Daoy (cell line): ENCODE measurements around the gene GRID1. TPM values are rescaled to one million over a fixed set of nuclear protein-coding genes. Genes with fewer than 3 reads are reported as not detected.
"Not testable (repeated sequence)": the region's sequence is repeated elsewhere in the genome, so short reads cannot be mapped to it uniquely, and the experiment has no call there.

Experiments
- DNase-seq: peaks from one replicate; pipeline ENCODE4 v3.0.0-alpha.2; 2015; ENCODE audit warnings: low read depth
- total RNA-seq: library from RNA; depleted of rRNA; stranded (reverse); fragments of >200 nt; shearing (Covaris generic); gene quantifications from 2 replicates; pipeline ENCODE4 v1.2.3, GENCODE V29; 2014

GRID1 gene
- total RNA-seq, 1 experiment from 2014 or later, result not detected

DNA sequence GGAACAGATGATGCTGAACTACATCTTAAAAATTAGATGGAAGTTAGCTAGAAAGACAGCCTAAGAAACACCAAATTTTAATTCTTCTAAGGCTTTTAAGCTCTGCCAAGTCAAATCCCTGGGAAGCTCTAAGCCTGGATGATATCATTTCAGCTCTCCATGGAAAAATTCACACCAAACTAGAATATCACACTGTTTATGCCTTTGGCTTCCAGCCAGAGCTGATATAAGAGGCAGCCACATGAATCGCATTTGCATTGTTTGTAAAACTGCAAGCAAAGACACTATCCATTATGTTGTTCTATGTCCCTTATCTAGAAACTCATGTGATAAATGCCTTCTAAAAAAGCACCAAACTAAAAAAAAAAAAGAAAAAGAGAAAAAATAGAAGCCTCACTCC lies 430.4 kb downstream of the GRID1 start:
- DNase-seq, result no peak

DNA sequence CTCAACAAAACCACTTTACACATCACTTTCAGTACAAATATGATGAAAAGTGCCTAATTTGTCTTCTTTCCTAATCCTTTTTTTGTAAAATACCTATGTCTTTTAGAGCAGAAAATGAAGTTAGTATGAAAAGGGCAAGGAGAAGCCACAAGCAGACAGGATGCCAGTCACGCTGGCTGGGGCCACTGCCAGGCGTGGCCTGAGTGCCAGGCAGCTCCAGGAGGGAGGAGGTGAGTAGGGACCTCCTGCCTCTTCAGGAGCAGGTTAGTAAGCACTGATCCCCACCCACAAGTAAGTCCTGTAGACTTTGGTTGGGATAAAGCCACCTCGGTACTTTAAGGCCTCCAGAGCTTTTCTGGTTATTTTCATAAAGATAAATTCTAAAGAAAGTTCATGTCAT lies 432.0 kb downstream of the GRID1 start:
- DNase-seq, result no peak

DNA sequence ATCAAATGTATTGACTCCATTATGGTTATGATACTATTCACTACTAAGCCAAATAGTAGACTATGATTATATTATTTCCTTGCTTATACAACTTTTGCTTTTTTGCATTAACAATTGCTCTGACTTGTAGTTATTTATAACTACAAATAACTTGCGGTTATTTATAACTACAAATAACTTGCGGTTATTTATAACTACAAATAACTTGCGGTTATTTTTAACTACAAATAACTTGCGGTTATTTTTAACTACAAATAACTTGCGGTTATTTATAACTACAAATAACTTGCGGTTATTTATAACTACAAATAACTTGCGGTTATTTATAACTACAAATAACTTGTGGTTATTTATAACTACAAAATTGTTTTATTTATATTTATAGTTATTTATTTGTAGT lies 436.6 kb downstream of the GRID1 start:
- DNase-seq, result not testable (repeated sequence)

DNA sequence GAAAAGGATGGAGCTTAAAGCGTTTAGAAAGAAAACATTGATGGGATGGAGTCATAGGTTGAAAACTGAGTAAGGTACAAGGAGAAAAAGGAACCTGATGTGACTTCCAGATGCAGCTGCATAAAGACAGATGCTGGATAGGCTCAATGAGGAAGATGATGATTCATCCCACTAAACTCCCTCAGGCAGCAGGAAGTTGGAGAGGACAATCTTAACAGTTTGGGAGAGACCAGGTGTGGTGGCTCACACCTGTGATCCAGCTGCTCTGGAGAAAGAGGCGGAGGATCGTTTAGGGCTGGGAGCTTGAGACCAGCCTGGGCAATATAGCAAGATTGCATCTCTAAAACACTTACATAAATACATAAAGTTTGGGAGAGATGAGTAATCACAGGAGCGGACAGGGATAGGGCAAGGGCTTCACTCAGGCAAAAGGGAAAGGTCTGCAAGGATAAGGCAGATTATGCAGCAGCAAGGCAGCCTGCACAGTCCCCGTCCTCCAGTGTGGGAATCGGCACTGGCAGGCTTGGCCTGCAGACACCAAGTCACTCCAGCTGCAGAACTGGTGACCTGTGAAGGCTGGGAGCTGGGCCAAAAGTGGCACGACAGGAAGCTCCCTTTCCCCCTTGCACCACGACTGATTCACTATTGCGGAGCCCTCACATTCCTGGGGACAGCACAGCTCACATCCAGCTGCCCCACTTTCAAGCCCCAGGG lies 438.5 kb downstream of the GRID1 start:
- DNase-seq, result no peak

DNA sequence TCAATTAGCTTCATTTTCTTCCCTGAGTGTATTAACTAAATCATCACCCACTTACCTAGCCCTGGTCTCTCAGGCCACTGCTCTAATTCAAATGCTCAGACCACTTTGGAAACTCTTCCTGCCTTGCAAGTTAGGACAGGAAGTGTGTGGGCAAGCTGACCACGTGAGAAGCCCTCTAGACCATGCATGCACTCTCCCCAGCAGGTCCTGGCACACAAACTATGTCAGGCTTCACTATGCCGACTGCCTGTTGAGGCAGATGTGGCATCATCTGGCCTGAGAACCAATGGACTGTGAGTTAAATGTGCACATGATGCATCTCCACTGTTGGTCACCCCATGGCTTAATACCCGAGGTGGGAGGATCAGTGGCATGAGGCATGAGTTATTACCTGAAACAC lies 439.6 kb downstream of the GRID1 start:
- DNase-seq, result no peak

DNA sequence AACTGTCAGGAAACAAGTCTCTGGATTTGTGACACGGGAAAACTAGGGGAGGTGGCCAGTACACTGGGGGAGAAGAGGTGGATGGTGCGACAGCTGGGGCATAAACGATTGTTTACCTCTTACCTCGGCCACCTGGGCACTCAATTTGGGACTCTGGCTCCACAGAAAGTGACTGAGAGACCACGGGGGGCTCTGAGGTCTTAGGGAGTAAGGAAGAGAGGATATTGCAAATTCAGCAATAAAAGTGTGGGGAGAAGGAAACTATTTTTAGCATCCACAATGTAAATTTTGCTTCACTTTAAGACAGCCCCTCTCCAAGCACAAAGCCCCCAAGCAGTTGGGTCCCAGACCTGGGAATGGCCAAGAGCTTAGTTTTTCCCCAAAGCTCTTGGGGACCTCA lies 440.5 kb downstream of the GRID1 start:
- DNase-seq, result no peak

DNA sequence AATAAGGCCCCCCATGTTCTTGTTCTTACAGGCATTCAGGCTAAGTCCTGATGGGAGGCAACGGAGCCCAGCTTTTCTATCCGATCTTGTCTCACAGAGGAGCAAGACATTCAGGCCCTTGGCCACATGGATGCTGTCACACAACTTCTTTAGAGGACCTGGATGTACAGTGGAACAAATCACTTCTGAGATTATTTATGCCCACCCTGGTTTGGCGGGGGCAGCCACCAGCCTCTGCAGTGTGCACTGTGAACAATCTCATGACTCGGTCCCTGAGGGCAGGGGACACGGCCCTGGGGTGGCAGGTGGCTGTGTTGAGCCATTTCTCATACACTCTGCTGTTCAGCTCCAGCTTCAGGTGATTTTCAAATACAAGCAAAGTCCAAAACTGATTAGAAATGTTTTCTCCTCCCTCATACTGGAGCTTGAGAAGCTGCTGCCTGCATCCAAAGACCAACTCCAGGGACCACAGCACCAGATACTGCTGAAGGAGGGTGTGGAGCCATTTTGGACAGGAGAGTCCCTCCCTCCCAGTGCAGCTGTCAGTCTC lies 441.3 kb downstream of the GRID1 start:
- no peak for DNase-seq

DNA sequence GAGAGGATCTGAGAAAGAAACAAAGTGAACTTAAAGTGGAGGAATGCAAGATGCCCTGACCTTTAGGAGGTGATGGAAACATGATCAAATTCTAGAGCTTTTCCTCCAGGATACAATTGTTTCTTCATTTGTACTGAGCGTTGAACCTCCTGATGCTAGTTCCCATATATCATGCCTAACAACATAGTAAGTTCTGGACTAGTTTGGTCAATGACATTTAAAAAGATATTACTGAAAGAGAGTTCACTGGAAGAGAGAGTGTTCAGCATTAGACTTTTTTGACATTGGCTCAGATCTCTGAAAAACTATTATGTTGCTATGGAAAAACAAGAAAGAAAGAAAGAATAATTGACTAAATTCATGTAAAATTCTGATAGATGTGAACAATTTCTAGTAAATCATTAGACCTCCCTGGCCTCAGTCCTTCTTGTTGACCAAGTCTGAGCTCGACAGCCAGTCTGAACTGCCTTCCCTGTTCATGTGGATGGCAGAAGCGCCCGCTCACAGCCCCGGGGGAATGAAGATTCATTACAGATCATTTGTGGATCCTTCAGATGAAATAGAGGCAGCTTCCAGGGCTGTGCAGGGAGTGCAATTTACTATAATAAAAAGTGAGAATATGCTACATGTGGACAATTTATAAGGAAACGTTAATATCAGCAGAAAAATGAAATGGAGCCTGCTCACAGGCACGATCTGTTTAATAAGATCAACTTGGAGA lies 442.1 kb downstream of the GRID1 start:
- DNase-seq, result no peak

DNA sequence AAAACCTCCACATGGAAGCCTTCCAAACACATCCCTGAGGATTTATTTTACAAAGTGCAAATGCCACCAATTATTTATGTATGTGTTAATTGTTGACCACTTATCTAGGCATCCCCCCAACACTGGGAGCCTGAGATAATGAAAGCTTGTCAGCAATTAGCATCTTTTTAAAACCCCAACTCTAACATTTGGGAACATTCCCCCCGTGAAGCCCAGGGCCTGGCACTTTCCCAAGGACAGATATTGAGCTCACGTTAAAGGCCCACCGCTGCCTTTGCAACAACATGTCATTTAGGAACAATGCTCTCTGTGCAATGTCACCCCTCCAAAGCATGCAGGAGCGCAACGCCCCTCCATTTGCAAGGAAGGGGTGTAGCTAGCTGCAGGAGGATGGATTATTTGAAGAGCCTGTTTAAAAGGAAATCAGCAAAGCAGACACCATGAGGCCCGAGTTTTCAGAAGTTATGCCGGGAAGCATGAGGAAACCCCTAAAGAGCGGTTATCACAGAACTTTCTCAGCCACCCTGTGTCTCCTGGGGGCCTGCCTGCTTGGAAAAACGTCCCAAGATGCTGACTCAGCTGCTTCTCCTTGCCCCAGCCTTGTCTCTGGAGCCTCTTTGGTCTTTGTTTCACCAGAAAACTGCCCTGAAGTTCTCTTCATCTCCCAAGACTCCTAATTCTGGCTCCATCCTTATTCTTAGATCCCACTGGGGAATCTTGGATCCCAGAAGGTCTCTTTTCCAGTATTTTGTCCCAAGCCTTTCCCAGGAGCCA lies 444.1 kb downstream of the GRID1 start:
- DNase-seq, result no peak

DNA sequence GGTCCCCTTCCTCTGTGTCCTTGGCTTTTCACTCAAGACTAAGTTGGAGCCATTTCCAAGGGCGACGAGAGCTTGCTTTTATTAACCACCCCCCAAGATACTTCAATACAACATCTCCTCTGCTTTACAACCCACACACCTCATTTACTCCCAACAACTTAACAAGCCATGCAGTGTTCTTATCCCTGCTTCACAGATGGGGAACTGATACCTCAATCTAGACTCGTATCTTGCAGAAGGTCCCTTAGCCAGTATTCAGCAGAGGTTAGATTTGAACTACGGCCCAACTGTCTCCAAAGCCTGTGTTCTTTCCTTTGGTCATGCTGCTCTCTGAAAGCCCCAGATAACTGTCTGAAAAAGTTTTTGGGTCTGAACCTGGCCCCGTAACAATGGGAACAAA lies 444.8 kb downstream of the GRID1 start:
- no peak for DNase-seq

DNA sequence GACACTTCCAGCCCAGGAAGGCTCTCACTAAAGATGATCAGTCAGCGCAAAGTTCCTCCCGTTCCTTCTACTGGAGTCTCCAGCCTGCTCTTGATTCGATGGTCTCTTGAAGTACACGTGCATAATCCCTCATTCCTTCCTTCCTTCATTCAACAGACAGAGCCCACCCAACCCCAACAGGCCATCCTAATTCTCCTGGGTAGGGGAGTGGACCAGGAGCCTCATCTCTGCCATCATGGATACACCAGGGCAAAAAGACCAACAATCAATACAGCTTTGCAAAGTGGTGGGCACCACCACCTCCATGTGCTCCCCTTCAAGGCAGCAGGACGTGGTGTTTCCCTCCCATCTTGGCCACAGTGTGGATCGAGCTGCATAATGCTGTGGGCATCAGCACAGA lies 446.3 kb downstream of the GRID1 start:
- DNase-seq, result no peak

DNA sequence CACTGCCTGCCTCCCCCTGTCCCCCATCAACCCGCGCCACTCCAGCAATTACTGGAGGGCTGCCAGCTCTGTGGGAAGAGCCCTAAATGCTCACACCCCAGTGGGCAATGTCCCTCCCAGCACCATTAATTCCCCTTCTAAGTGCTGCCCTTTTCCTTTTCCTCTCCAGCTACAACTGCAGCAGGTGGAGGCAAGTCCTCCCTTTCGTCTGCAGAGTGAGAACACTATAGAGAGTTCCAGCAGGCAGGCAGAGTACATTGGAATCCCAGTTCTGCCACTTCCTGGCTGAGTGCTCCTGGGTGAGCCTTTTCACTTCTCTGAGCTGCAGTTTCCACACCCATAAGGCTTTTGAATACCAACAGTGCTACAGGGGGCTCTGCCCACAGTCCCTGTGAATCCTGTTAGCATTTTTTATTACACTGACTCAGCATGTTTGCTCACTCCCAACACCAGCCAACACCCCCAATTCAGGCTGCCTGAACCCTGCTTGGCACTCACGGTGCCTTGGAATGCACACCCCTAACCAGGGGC lies 447.0 kb downstream of the GRID1 start:
- no peak for DNase-seq

DNA sequence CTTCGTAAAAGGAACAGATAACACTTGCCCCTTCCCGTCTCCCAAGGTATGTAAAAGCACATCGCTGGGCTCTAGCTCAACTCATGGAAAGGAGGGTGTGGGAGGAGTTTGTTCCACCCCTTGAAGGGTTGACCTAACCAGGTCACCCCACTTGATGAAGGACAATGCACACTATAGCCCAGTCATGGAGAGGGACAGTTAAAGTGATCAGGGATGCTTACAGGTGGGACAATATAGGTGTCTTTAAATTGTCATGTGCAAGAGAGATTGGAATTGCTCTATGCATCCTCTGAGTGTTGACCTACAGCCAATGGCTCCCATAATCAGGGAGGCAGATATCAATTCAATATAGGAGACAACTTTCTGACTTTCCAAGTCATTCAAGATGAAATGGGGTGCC lies 448.2 kb downstream of the GRID1 start:
- DNase-seq, result no peak

DNA sequence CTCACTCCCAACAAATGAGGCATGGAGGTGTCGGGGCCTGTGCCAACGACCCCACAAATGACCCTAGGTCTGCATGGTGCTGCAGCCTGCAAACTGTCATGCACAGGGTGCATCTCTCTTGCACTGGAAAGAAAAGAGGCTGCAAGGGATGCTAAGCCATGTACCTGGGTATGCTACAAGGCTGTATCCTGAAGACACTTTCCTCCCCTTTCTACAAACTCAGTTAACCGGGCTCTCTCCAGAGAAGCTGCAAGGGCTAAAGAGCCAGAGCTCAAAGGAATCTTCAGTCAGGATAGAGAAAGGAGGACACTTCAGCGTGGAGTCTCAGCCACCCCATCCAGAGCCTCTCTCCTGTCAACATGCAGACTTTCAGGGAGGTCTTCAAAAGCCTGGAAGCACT lies 449.0 kb downstream of the GRID1 start:
- no peak for DNase-seq

DNA sequence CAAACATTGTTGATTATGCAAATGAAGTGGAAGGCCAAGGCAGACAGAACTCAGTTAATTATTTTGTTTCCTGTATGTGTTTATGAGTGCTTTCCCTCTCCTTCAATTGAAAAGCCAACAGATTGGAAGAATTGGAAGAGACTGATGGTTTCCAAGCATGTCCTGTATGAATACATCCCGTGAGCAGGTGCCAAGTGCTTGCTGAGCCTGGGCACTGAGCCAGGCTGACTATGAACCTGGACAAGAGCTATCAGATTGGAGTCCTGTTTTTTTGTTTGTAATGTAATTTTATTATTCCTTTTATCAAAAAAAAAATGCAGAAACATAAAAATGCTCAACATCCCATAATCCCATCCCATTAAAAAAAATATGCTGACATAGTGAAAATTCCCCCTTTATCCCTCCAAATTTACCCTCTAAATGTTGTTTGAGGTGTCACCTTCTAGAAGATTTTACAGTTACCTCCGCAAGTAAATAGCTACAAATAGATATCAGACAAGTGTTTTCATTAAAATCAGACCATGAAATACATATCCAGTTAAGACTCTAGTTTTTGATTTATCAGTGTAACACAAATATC lies 449.5 kb downstream of the GRID1 start:
- no peak for DNase-seq

DNA sequence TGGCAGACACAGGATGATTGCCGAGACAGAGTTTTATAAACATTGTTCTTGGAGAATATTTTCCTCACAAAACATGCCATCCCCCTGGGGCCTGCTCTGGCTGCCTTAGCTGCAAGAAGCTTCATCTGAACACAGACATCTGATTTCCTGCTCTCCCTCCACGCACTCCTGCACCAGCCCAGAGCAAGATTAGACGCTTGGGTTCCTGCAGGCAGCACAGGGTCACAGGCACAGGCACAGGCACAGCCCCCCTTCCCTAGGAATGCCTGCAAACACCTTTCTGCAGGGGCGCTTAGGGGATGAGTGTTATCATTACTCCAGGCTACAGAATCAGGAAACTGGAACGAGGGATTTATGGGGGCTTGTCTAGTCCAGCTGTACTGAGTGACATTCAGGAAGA lies 450.3 kb downstream of the GRID1 start:
- no peak for DNase-seq

DNA sequence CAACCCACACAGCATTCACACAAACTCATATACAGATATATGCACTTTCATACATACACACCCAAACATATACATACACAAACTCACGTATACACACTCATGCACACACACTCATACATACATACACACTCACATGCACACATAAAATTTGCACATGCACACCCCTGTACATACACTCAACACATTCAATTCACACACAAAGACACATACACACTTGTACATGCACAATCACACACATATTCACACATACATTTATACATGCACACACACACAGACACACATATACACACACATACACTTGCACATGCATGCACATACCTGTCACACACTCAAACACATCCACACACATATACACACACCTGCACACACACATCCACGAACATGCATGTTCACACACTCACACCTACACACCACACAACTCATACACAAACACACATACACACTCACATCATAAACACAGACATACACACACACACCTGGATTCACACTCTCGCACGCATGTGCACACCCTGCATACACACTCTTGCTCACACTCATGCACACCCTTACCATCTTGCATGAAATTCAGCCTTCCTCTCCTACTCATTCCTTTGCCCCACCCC lies 451.2 kb downstream of the GRID1 start:
- DNase-seq, result no peak

DNA sequence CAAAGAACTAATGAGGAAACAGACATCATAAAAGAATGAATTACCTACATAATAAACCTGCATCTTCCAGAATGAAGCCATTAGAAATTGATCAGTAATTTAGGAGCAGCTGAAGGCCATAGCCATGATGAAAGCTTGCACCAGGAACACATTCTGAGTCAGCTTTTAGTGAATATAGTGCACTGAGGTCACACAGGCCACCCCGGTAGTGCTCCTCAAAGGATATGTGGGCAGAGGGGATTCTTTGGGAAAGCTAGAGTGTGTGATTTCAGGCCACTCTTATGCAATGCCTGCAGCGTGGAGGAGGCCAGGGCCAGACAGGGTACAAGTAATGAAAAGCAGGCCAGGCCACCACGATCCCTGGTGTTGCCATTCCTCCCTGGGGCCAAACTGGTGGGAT lies 451.9 kb downstream of the GRID1 start:
- DNase-seq, result no peak

DNA sequence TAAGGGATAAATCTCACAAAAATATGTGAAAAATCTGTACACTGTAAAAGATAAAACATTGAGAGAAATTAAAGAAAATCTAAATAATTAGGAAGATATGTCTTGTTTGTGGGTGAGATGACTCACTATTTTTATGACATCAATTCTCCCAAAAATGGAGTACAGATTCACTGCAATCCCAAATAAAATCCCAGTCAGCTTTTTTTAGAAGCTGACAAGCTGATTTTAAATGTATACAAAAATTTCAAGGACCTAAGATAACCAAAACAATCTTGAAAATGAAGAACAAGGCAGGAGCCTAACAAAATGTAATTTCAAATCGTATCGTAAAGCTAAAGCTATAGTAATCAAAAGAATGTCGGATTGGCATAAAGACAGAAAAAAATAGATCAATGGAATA lies 458.1 kb downstream of the GRID1 start:
- DNase-seq, result no peak

DNA sequence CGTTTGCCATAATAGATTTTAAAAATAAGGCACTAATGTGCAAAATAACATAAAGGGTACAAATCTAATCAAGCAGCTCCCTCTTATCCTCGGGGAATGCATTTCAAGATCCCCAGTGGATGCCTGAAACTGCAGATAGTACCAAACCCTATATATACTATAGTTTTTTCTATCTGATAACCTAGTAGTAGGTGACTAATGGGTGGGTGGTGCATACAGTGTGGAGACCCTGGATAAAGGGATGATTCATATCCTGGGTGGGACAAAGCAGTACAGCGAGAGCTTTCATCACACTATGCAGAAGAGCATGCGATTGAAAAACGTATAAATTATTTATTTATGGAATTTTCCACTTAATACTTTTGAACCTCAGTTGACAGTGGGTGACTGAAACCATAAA lies 464.5 kb downstream of the GRID1 start:
- DNase-seq, result no peak

DNA sequence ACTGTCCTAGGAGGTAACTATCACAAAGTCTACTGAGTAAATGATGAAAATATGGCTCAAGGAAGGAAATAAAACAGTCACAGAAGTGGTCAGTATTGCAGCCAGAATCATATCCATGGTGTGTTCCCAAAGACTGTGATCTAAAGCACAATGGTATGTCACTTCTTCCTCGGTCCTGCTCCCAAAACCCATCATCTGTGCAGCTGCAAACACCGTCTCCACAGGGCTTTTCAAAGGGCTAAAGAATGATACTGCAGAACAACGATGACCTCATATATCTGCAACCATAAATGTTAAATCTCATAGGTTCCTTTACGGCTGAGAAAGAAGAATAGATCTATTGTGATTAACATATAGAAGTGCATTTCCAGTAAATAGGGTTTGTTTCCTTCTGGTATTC lies 465.0 kb downstream of the GRID1 start:
- no peak for DNase-seq

DNA sequence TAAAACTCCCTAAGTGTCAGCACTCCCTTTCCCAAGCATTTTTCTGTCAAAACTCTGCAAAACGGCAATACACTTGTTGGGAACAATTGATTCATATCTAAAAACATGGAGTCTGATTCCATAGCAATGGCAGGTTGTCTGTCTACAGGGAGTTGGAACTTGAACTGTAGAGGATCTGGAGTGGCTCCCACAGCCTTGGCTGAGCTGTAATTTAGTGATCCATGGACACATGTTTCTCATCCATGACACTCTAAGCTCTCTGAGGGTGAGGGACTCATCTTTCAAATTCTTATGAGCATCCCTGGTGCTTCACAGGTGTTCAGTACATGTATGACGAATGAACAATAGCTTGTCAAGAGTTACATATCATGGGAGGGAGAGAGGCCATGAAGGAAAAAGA lies 466.1 kb downstream of the GRID1 start:
- DNase-seq, result no peak
